Heart left ventricle (tissue), 16 donors: ENCODE data around the gene CFAP251. TPM values are rescaled to one million over a fixed set of nuclear protein-coding genes. Genes with fewer than 3 reads are reported as not detected.
"Not testable (repeated sequence)": the region's sequence is repeated elsewhere in the genome, so short reads cannot be mapped to it uniquely, and the experiment has no call there.

ENCODE experiments used
- ATAC-seq, 4 donors: fragments of 200-7000 bp; cut with Tn5 transposase; one replicate each; pipeline ENCODE4 v1.9.1; 2020 to 2022; ENCODE audit warnings: moderate library complexity in 4 of 4, mild to moderate bottlenecking in 3 of 4, moderate number of reproducible peaks in 1 of 4
- DNase-seq, 5 donors: peaks; one replicate each; pipeline ENCODE4 v3.0.0-alpha.2; 2020
- H3K27ac ChIP-seq, 12 donors: fragments of 200-600 bp; sonication (generic) in 4 of 12; one replicate each; pipeline versions ENCODE4 v1.5.0 to v1.8.0; 2016 to 2022; ENCODE audit warnings: mild to moderate bottlenecking in 2 of 12
- H3K27me3 ChIP-seq, 9 donors: fragments of 200-600 bp; sonication (generic) in 2 of 9; one replicate each; pipeline versions ENCODE4 v1.5.1 to v1.8.0; 2016 to 2022; ENCODE audit warnings: mild to moderate bottlenecking in 3 of 9
- H3K36me3 ChIP-seq, 9 donors: fragments of 200-600 bp; sonication (generic) in 2 of 9; one replicate each; pipeline versions ENCODE4 v1.5.0 to v1.8.0; 2018 to 2022; ENCODE audit warnings: mild to moderate bottlenecking in 2 of 9
- H3K4me1 ChIP-seq, 12 donors: fragments of 200-600 bp; sonication (generic) in 4 of 12; one replicate each; pipeline versions ENCODE4 v1.5.0 to v1.8.0; 2016 to 2022; ENCODE audit warnings: mild to moderate bottlenecking in 3 of 12
- H3K4me3 ChIP-seq, 12 donors: fragments of 200-600 bp; sonication (generic) in 4 of 12; one replicate each; pipeline versions ENCODE4 v1.5.0 to v1.8.0; 2017 to 2022; ENCODE audit warnings: mild to moderate bottlenecking in 9 of 12, moderate library complexity in 4 of 12
- H3K9me3 ChIP-seq, 12 donors: fragments of 200-600 bp; sonication (generic) in 4 of 12; one replicate each; pipeline versions ENCODE4 v1.5.0 to v1.8.0; 2016 to 2022; ENCODE audit warnings: mild to moderate bottlenecking in 1 of 12
- CTCF ChIP-seq, 12 donors: fragments of 200-600 bp; sonication (generic) in 4 of 12; IDR thresholded peaks; one replicate each; pipeline versions ENCODE4 v1.5.0 to v1.8.0; 2018 to 2022; ENCODE audit warnings: antibody characterized with exemption in 12 of 12, mild to moderate bottlenecking in 5 of 12
- POLR2A ChIP-seq, 2 donors: fragments of 450-650 bp; IDR thresholded peaks; one replicate each; pipeline ENCODE4 v1.6.1; 2017; ENCODE audit warnings: antibody characterized with exemption in 2 of 2, mild to moderate bottlenecking in 2 of 2, moderate library complexity in 2 of 2
- WGBS, 4 donors: extraction: QIAGEN DNeasy Blood & Tissue Kit in 2 of 4; methylation state at CpG; one replicate each; pipeline versions ENCODE4 v1.1.5 to v1.1.7; 2013 to 2018; 5-methylcytosine and 5-hydroxymethylcytosine counted together
- intact Hi-C, 10 donors: fragments of 100-400 bp; cut with DNase I; formaldehyde crosslinking; loops; one replicate each; pipeline versions ENCODE4 v1.11.1 to v1.14.2; 2022
- polyA plus RNA-seq, 2 donors: library from polyadenylated mRNA; stranded (reverse); fragments of 200-250 nt; gene quantifications; one replicate each; pipeline ENCODE4 v1.2.3, GENCODE V29; 2013
- total RNA-seq, 9 donors: library from RNA; depleted of rRNA in 2 of 9; stranded (reverse); fragments of >200 nt in 2 of 9; fragmentation: NEBNext Ultra II Directional in 3 of 9; extraction: Animal tissue kit (Norgen Biotek cat#: 25700) in 3 of 9; gene quantifications; one replicate each; pipeline versions ENCODE4 v1.1.0 to v1.2.4, GENCODE V29; 2016 to 2023
- donor health status: ischemic (EF 13 %, LVEDD 7.1; RV severe dilation, severe dysfunction).
- donor health status: healthy with polysubstance abuse.
- donor health status: DM: no; HTN: yes; CAD: no.
- donor health status: DM: no; HTN: no; CAD: no.
- donor health status: ischemic (EF 25% LVEDD 6.9; RV normal size, moderate dysfunction).
- donor health status: ischemic (EF 25% LVEDD 5.7; RV mildly dilated, moderate dysfunction).
- donor health status: healthy.
- donor health status: DM: yes; HTN: yes; CAD: no.
- donor health status: ischemic (EF 35%, LVEDD 5.7; RV mildly dilated, moderate dysfunction).
- donor health status: nonischemic (EF 11% LVEDD 7.7; RV severe dilation, severe dysfunction).
- donor health status: DM: yes; HTN: yes; CAD: no.
- donor health status: PGD.
- donor health status: ischemic (EF 29% LVEDD 5.4; RV normal size, mild dysfunction).
- donor health status: nonischemic (EF 23%, LVEDD 6.1; RV moderate dilation, normal function).

The CFAP251 gene
- total and polyA plus RNA-seq, 11 donors = 0.60 to 8.0 (median 1.4) TPM

- Histone ChIP-seq H3K27me3 (no peaks in the 10 kb centered on the region), H3K4me3 (no peak overlapping the region), H3K4me1 (peaks cover 0 to 33% (median 17%) of the 10 kb centered on the region in 12 donors), H3K27ac (no peak overlapping the region), H3K36me3 (no peaks in the 10 kb centered on the region), H3K9me3 (no peaks in the 10 kb centered on the region)
- 76 to 84% (median 79%) methylated on average over 7 of the region's 7 CpGs for WGBS, 4 donors
- ATAC-seq = no peak
- no peak for DNase-seq
- no peak for TF ChIP-seq POLR2A (IDR thresholded peaks at IDR 0.05)
- TF ChIP-seq CTCF (IDR thresholded peaks at IDR 0.05) = no peak
- intact Hi-C loops = no loop called here
Observed at GRCh38 chr12:121926874-121927706, 8.7 kb downstream of the CFAP251 start.

GRCh38 chr12:121927813-121928212 lies 9.4 kb downstream of the CFAP251 start:
- DNase-seq = no peak
- ATAC-seq = no peak
- intact Hi-C loops = no loop called here
- 80 to 89% (median 83%) methylated on average over 5 of the region's 5 CpGs for WGBS, 4 donors
- Histone ChIP-seq H3K9me3 (no peaks in the 10 kb centered on the region), H3K36me3 (no peaks in the 10 kb centered on the region), H3K4me3 (no peak overlapping the region), H3K27ac (no peak overlapping the region), H3K27me3 (no peaks in the 10 kb centered on the region), H3K4me1 (peaks cover 0 to 33% (median 17%) of the 10 kb centered on the region in 12 donors)
- TF ChIP-seq CTCF (IDR thresholded peaks at IDR 0.05) = no peak
- TF ChIP-seq POLR2A (IDR thresholded peaks at IDR 0.05) = no peak

GRCh38 chr12:121929545-121929944 lies 11.2 kb downstream of the CFAP251 start:
- ATAC-seq, H3K36me3 ChIP-seq, intact Hi-C loops, H3K9me3 ChIP-seq, H3K27ac ChIP-seq, DNase-seq, H3K27me3 ChIP-seq, H3K4me3 ChIP-seq: not testable (repeated sequence)
- H3K4me1 ChIP-seq = peaks cover 0 to 20% (median 9%) of the 10 kb centered on the region in 12 donors
- 95 to 99% (median 97%) methylated on average over 7 of the region's 7 CpGs for WGBS, 4 donors

DNA sequence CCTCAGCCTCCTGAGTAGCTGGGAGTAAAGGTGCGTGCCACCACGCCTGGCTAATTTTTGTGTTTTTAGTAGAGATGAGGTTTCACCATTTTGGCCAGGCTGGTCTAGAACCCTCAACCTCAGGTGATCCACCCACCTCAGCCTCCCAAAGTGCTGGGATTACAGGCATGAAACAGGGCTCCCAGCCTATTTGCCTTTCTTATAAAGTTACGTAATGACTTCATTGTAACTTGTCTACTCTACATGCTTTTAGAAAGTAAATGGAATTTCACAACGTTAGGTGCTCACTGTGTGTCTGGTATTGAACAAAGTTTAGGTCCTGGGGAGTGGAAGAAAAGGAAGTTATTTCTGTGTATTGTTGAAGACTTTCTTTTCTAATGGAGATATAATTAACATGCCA lies 12.5 kb downstream of the CFAP251 start:
- no peak overlapping the region for H3K4me3 ChIP-seq
- H3K36me3 ChIP-seq = no peaks in the 10 kb centered on the region
- intact Hi-C loops = no loop called here
- no peak overlapping the region for H3K27ac ChIP-seq
- no peak for TF ChIP-seq CTCF (IDR thresholded peaks at IDR 0.05)
- TF ChIP-seq POLR2A (IDR thresholded peaks at IDR 0.05) = no peak
- WGBS, 4 donors = 89 to 93% (median 92%) methylated on average over 4 of the region's 4 CpGs
- H3K4me1 ChIP-seq = peaks cover 0 to 13% (median 0%) of the 10 kb centered on the region in 12 donors
- no peaks in the 10 kb centered on the region for H3K27me3 ChIP-seq
- DNase-seq (no peak), ATAC-seq (no peak)
- no peaks in the 10 kb centered on the region for H3K9me3 ChIP-seq
